Measurements from ENCODE around the gene CARMIL1.

DNA sequence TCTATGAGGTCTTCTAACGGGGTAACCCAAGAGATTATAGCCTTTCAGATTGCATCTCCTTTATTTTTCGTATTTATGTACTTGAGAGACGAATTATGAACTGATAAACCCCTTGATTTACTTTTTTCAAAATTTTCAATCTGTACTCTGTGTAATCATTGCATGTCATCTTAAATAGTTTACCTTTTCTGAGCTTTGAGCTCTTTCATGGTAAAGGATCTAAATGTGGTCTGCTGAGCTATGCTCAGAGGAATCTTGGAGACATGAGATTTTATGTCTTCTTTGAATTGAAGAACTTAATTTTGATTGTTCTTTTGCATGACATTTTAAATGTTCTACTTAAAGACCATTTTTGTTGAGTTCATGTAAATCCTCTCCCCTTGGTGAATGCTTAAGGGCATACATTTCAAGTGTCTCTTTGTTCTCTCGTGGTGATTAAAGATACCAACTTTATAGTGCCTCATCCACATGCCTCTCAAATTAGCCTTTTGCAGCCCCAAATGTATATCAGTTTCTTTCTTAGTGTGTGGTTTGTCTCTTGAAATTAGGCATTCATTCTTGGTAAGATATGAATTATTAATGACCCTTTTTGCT, 256.6 kb downstream of the CARMIL1 start:
- TF ChIP-seq, protein P1, sequence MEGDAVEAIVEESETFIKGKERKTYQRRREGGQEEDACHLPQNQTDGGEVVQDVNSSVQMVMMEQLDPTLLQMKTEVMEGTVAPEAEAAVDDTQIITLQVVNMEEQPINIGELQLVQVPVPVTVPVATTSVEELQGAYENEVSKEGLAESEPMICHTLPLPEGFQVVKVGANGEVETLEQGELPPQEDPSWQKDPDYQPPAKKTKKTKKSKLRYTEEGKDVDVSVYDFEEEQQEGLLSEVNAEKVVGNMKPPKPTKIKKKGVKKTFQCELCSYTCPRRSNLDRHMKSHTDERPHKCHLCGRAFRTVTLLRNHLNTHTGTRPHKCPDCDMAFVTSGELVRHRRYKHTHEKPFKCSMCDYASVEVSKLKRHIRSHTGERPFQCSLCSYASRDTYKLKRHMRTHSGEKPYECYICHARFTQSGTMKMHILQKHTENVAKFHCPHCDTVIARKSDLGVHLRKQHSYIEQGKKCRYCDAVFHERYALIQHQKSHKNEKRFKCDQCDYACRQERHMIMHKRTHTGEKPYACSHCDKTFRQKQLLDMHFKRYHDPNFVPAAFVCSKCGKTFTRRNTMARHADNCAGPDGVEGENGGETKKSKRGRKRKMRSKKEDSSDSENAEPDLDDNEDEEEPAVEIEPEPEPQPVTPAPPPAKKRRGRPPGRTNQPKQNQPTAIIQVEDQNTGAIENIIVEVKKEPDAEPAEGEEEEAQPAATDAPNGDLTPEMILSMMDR (IDR thresholded peaks at IDR 0.05), result no peak
- TF ChIP-seq POLR2A (IDR thresholded peaks at IDR 0.05), result no peak
